ENCODE data around the gene GIGYF2.

The GIGYF2 gene

DNA sequence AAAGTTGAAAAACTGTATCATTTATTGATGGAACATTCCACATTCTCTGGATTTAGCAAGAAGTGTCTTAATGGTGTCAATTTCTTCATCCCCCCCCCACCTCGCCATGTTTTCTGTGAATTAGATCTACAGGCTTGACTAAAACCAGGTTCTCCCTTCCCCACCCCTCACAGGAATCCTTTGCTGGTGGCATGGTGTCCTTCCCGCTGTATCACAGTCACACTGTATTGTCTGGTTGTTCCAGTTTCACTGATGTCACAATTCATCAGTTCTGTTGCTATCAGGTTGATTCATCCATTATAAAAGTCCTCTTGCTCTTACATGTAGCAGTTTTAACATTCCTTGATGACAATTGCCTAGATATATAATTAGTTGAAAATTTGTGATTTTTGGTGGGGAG, 166.9 kb downstream of the GIGYF2 start:
- in situ Hi-C loops (cut with MboI; ENCODE audit: low sequenced_read_pairs), result no loop called here

GRCh38 chr2:232865165-232865564, 168.0 kb downstream of the GIGYF2 start:
- in situ Hi-C loops (cut with MboI; ENCODE audit: low sequenced_read_pairs), result no loop called here

DNA sequence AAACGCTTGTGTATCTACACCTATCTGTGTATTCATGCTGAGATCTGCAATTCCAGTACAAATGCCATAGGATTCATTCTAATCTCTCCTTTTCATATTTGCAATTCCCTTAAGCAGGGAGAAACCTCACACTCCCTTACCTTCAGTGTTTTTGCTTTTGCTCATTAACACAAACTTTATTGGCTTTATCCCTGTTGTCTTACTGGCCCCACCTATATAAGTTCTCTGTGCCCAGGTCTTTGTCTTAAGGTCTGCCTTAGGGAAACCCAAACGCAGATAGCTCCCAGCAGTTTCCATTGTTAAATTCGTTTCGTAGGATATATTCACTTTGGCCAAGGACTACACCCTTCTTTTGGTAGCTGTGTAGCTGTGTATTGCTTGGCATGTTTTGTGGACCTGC, 169.0 kb downstream of the GIGYF2 start:
- in situ Hi-C loops (cut with MboI; ENCODE audit: low sequenced_read_pairs), result no loop called here

GRCh38 chr2:232869138-232870017, 172.2 kb downstream of the GIGYF2 start:
- in situ Hi-C loops (cut with MboI; ENCODE audit: low sequenced_read_pairs), result no loop called here

DNA sequence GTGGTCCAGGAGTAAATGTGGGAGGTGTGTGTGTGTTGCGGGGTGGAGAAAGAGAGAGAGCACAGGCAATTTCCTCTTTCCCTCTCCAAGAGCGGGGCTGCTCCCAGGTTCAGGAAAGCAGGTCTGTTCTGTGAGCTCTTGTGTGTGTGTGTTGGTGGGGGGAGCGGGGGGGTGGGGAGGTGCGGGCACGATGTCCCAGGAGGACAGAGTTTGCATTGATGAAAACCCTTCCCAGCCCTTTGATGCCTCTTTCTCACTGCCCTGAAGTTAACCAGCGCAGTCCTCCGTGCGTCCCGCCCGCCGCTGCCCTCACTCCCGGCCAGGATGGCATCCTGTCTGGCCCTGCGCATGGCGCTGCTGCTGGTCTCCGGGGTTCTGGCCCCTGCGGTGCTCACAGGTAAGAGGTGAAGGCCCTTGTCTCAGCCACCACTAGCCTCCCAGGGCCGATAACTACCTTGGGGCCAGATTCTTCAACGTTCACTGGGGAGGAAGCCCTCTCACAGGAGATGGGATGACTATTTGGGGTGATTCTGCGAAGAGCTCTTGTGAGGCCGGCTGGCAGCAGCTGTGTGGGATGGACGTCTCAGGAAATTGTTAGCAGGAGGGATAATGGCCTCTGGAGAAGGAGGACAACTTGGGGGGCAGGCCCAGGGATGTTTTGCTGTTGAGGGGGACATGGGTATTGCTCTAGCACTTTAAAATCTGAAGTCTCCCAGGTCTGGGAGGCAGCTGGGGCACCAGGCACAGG, 173.1 kb downstream of the GIGYF2 start, which contains the start of gene SNORC:
Gene SNORC, plus strand, starts transcription at position 247 of the 748 bp plus-strand sequence. Its CDS starts 78 bp downstream, at position 325.
- in situ Hi-C loops (cut with MboI; ENCODE audit: low sequenced_read_pairs), result no loop called here

GRCh38 chr2:232870766-232871371, 173.7 kb downstream of the GIGYF2 start:
- in situ Hi-C loops (cut with MboI; ENCODE audit: low sequenced_read_pairs), result no loop called here

DNA sequence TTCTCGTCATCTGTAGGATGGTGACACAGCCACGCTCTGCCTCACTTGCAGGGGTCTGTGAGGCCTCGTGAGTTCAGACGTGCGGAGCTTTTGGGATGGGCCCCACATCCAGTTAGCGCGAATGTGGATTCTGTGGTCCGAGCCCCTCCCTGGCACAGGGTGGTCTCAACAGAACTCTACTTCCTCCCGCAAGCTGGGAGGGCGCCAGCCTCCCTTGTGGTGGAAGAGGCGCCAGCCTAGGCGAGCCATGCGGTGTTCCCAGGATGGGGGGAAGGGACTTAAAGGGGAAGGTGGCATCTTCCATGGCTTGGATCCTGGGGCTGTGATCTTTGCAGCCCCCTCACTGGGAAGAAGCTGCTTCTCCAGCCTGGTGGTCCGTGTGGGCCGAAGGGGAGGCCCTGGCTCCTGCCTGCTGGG, 174.3 kb downstream of the GIGYF2 start:
- in situ Hi-C loops (cut with MboI; ENCODE audit: low sequenced_read_pairs), result no loop called here

DNA sequence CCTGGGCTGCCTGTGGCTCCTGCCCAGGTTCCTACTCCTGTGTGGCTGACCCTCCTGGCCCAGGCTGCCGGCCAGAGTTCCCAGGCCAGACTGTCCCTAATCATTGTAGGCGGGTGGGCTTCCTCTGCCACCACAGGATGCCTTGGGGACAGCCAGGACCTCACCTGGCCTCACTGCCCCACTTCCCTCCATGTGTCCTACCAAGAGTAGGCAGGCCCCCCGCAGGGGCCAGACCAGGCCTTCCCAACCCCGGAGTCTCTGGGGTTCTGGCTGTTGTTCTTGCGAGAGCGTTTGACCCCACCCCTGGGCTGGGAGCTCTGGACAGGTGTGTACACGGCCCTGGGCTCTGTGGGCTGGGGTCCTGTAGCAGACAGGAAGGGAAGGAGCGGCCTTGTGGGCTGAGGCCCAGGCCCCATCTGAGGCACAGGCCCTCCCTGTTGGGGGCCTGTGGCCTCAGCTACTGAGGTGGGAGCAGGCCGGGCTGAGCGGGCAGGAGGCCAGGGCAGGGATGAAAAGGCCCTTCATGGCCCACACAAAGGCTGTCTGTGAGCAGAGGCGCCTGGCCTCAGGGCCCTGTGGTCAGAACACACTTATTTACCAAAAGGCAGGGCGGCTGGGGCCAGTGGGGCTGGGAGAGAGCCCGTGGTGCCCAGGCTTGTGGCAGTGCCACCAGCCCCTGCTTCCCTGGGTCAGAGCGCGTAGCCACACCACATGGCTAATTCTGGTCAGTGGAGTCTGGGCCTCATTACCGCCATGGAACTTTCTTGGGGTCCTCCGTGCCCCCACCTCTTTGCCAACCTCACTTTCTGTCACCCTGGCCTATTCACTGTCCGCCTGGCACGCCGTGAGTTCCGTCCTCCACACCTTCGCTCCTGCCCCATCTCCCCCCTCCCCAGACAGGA, 175.0 kb downstream of the GIGYF2 start:
- in situ Hi-C loops (cut with MboI; ENCODE audit: low sequenced_read_pairs), result no loop called here

GRCh38 chr2:232872826-232873225, 175.7 kb downstream of the GIGYF2 start:
- in situ Hi-C loops (cut with MboI; ENCODE audit: low sequenced_read_pairs), result no loop called here

- in situ Hi-C loops (cut with MboI; ENCODE audit: low sequenced_read_pairs), result no loop called here
These were observed 176.3 kb downstream of the GIGYF2 start for GRCh38 chr2:232873292-232873908.

DNA sequence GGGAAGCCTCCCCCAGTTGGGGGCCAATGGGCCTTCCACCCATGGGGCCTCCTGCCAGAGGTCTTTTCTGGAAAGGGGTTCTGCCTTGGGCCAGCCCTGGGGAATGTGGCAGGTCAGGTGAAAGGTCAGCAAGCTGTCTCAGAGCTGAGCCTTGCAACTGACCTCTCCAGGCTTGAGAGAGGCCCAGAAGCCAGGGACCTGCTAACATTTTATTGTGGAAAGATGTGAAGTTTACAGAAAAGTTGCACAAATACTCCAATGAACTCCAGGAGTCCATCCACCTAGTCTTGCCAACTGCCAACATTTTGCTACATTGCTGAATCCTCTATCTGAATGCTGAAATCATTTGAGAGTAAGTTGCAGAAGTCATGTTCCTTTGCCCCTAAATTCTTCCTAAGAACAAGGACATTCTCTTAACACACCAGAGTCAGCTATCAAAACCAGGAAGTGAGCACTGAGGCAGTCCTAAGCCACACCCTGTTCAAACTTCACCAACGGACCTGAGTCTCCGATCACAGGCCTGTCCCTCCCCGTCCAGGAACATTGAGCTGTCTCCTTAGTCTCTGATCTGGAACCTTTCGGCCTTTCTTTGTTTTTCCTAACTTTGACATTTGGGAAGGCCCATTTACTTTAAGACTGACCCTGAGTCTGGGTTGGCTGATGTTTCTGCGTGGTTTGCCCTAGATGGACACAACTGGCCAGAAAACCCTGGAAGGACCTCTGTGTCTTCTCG, 176.9 kb downstream of the GIGYF2 start:
- in situ Hi-C loops (cut with MboI; ENCODE audit: low sequenced_read_pairs), result no loop called here

DNA sequence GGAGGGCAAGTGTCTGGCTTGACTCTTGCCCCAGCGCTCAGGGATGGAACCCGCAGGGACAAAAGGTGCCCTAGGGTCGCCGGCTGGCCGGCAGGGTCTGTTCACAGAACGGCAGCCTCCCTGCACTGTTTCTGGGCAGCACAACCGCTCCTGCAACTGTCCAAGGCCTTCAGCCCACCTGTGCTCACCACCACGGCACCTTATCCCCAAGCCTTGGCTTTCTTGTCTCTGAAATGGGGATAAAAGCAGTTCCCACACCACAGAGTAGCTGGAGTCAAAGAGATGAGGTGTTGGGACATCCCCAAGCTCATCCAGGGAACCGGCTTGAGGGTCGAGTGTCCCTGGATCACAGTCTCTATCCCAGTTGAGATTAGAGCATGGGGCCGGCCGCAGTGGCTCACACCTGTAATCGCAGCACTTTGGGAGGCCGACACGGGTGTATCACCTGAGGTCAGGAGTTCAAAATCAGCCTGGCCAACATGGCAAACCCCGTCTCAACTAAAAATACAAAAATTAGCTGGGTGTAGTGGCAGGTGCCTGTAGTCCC, 177.6 kb downstream of the GIGYF2 start:
- in situ Hi-C loops (cut with MboI; ENCODE audit: low sequenced_read_pairs), result no loop called here

DNA sequence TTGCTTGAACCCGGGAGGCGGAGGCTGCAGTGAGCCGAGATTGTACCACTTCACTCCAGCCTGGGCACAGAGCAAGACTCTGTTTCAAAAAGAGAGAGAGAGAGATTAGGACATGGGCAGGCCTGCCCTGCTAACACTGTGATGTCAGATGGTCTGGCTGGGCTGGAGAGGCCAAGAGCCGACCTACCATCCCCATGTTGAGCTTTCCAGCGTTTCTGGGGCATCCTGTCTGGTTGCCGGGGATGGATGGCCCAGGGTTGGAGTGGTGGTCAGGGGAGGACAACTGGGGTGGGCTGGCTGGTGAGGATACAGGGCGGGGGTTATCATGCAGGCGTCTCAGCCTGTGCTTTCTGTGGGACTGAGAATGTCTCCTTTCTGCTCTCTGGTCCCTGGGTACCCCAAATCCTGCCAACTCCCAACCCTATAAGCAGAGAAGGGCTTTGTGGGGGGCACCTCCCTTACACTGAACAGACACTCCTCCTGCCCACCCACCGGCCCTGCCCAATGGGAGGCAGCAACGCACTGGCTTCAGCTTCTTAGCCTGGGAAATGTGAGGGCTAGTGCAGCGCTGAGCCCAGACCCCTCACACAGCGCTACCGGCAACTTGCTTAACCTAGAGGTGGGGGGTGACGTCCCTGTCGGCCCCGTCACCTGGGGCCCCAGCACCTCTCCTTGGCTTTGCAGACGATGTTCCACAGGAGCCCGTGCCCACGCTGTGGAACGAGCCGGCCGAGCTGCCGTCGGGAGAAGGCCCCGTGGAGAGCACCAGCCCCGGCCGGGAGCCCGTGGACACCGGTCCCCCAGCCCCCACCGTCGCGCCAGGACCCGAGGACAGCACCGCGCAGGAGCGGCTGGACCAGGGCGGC, 178.4 kb downstream of the GIGYF2 start:
- in situ Hi-C loops (cut with MboI; ENCODE audit: low sequenced_read_pairs), result no loop called here

- in situ Hi-C loops (cut with MboI; ENCODE audit: low sequenced_read_pairs), result no loop called here
These were observed 179.2 kb downstream of the GIGYF2 start for GRCh38 chr2:232876161-232876977.

DNA sequence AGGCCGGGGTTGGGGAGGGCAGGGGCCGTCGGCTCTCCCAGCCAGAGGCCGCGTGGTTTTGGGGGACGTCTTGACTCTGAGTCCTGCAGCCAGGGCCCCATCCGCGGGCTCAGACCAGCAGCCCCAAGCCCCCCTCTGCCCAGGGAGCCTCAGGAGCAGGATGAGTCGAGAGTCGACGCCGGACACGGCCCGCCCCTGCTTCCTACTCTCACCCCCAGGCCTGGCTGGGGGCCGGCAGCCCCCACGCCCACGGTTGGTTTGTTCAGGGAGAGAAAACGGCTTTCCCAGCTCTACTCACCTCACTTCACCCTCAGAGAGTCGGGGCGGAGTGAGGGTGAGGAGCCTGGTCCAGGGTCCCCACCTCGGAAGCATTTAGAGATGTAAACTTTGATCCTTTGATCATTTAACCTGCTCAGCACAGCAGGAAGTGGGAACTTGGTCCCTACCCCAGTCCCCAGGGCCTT, 179.9 kb downstream of the GIGYF2 start:
- in situ Hi-C loops (cut with MboI; ENCODE audit: low sequenced_read_pairs), result no loop called here

DNA sequence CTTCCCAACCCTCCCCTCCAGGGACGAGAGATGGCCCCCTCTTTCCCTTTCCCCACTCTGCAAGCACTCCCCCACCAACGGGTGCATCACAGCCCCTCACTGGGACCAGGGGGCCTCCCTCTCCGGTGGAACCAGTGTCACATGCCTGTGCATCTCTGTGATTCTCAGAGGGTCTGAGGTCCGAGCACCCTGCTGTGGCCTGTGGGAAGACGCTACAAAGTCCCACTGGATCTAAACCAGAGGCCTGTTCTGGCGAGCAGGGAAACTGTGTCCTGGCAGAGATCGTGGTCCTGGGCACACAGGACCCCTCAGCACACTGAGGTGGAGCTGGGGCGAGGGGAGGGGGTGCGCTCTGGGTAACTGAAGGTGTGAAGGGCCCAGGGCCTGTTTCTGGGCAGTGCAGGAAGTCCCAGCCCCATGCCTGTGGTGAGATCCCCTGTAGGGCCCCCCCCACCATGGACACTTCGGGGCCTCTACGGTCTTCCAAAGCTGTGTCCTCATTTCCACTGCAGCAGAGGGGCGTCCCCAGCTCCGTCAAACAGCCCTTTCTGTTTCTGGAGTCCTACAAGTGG, 180.9 kb downstream of the GIGYF2 start:
- in situ Hi-C loops (cut with MboI; ENCODE audit: low sequenced_read_pairs), result no loop called here
